ENCODE results near the gene RANBP10. TPM values are rescaled to one million over a fixed set of nuclear protein-coding genes. Genes with fewer than 3 reads are reported as not detected.
"Not testable (repeated sequence)": the region's sequence is repeated elsewhere in the genome, so short reads cannot be mapped to it uniquely, and the experiment has no call there.

The RANBP10 gene
- polyA plus RNA-seq, 3 donors: 7.9 to 8.8 (median 8.3) TPM

GRCh38 chr16:67760206-67760955 is 46.0 kb downstream of the RANBP10 start:
- WGBS, 3 donors: 60 to 70% (median 67%) methylated on average over 8 of the region's 8 CpGs

GRCh38 chr16:67758966-67759365 is 47.4 kb downstream of the RANBP10 start:
- H3K27ac ChIP-seq (ENCODE audit: low read depth, low read length): no peak overlapping the region
- 86 to 93% (median 87%) methylated on average over 7 of the region's 7 CpGs for WGBS, 3 donors

More at GRCh38 chr16:67760206-67760955, 46.0 kb downstream of the RANBP10 start:
- H3K27ac ChIP-seq (ENCODE audit: low read depth, low read length): no peak overlapping the region

DNA sequence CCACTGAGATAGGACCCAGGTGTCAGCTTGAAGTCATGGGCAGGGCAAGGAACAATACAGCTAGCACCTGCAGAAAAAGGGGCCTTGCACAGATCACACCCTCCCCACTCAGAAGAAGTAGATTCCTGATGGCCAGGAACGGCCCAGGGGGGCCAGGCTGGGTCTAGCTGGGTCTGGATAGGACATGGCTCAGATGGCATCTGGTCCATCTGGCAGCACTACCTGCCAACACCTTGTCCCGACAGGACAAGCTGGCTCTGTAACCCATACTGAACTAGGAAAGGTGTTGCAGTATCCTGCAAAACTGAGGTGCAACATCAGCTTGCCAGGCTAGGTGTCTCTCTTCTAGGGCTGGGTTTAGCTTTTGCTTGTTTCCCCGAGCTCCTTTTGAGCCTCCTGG is 48.4 kb downstream of the RANBP10 start:
- no peak overlapping the region for H3K27ac ChIP-seq (ENCODE audit: low read depth, low read length)
- WGBS, 3 donors: 86 to 95% (median 92%) methylated on average over 3 of the region's 3 CpGs

- H3K27ac ChIP-seq (ENCODE audit: low read depth, low read length): no peak overlapping the region
- WGBS, 3 donors: 72 to 79% (median 76%) methylated on average over 2 of the region's 2 CpGs
Observed at GRCh38 chr16:67752641-67753040, 53.7 kb downstream of the RANBP10 start.

DNA sequence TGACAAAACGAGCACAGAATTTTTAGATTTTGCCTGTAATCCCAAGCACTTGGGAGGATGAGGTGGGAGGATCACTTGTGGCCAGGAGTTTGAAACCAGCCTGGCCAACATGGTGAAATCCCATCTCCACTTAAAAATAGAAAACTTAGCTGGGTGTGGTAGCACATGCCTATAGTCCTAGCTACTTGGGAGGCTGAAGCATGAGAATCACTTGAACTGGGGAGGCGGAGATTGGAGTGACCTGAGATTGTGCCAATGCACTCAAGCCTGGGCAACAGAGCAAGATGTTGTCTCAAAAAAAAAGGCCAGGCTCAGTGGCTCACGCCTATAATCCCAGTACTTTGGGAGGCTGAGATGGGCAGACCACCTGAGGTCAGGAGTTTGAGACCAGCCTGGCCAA is 55.0 kb downstream of the RANBP10 start:
- WGBS, 3 donors: 95 to 99% (median 96%) methylated on average over 3 of the region's 3 CpGs
- H3K27ac ChIP-seq (ENCODE audit: low read depth, low read length): not testable (repeated sequence)

- 91 to 99% (median 93%) methylated on average over 5 to 6 of the region's 6 CpGs for WGBS, 3 donors
- no peak overlapping the region for H3K27ac ChIP-seq (ENCODE audit: low read depth, low read length)
Observed at GRCh38 chr16:67750466-67750865, 55.9 kb downstream of the RANBP10 start.

GRCh38 chr16:67749436-67750078 is 56.8 kb downstream of the RANBP10 start:
- WGBS, 3 donors: 94 to 97% (median 95%) methylated on average over 3 of the region's 3 CpGs
- H3K27ac ChIP-seq (ENCODE audit: low read depth, low read length): no peak overlapping the region

GRCh38 chr16:67748834-67749233 is 57.5 kb downstream of the RANBP10 start:
- H3K27ac ChIP-seq (ENCODE audit: low read depth, low read length): no peak overlapping the region
- WGBS, 3 donors: 88 to 100% (median 96%) methylated on average over 3 of the region's 3 CpGs

- no peak overlapping the region for H3K27ac ChIP-seq (ENCODE audit: low read depth, low read length)
Observed at GRCh38 chr16:67746846-67747245, 59.5 kb downstream of the RANBP10 start.

DNA sequence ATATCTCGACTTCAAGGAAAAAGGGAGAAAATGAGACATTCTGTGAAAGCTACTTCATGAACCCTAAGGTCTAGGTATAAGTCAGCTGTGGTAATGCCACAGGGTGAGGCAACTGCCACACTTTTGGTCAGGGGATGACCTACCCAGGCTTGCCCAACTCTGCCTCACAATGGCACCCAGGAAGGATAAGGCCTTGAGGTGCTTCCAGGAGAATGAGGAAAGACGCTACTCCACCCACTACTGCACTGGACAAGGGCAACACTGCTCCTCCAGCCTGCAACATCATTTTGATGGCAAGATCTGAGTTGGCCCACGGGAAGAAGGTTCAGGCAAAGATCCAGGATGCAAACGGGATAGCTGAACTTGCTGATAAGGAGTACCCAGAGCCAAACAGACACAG is 65.2 kb downstream of the RANBP10 start:
- no peak overlapping the region for H3K27ac ChIP-seq (ENCODE audit: low read depth, low read length)
- 68 to 82% (median 76%) methylated on average over 4 of the region's 4 CpGs for WGBS, 3 donors

- WGBS, 3 donors: 94 to 98% (median 95%) methylated on average over 3 of the region's 3 CpGs
- H3K27ac ChIP-seq (ENCODE audit: low read depth, low read length): no peak overlapping the region
Observed at GRCh38 chr16:67740391-67740790, 66.0 kb downstream of the RANBP10 start.

DNA sequence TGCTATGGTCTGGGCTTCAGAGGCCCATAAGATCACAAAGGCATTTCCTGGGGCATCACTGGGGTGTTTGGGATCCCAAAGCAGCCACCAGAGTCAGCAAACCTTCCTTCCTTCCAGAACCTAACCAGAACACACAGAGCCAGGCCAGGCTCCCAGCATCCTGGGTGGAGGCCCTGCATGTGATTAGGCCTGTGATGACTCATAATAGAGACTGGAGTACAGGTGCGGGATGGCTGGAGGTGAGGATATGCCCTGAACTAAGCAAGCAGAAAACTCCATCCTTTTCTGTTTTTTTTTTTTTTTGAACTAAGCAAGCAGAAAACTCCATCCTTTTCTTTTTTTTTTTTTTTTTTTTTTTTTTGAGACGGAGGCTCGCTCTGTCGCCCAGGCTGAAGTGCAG is 69.5 kb downstream of the RANBP10 start:
- 92 to 100% (median 92%) methylated on average over 2 to 4 of the region's 4 CpGs for WGBS, 3 donors
- no peak overlapping the region for H3K27ac ChIP-seq (ENCODE audit: low read depth, low read length)

DNA sequence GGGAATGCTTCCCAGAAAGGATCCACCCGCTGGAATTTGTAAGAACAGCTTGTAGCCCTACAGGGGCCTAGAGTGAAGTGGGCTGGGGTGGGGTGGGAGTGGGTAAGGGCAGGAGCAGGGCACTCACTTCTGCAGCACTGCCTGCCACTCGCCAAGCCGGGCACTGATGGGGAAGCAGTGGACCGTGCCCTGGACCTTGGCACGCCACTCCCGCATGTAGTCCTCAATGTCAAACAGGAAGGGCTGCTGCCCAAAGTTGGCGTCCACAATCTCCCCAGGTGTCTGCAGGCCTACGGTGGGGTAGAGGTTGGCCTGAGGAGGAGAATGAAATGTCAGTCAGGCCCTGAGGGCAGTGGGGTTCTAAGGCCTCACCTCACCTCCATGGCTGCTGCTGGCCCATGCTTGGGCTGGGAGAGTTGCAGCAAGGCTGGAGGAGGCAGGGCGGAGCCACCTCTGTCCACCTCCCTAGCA is 71.6 kb downstream of the RANBP10 start:
- WGBS, 3 donors: 90 to 93% (median 91%) methylated on average over 9 of the region's 9 CpGs

GRCh38 chr16:67733734-67734470 is 72.5 kb downstream of the RANBP10 start:
- 88 to 94% (median 88%) methylated on average over 5 of the region's 5 CpGs for WGBS, 3 donors
- H3K27ac ChIP-seq (ENCODE audit: low read depth, low read length): no peak overlapping the region

More for the DNA sequence above, 71.6 kb downstream of the RANBP10 start:
- no peak overlapping the region for H3K27ac ChIP-seq (ENCODE audit: low read depth, low read length)

GRCh38 chr16:67731753-67732095 is 74.6 kb downstream of the RANBP10 start:
- WGBS, 3 donors: 75 to 90% (median 84%) methylated on average over 4 of the region's 4 CpGs
- no peak overlapping the region for H3K27ac ChIP-seq (ENCODE audit: low read depth, low read length)

DNA sequence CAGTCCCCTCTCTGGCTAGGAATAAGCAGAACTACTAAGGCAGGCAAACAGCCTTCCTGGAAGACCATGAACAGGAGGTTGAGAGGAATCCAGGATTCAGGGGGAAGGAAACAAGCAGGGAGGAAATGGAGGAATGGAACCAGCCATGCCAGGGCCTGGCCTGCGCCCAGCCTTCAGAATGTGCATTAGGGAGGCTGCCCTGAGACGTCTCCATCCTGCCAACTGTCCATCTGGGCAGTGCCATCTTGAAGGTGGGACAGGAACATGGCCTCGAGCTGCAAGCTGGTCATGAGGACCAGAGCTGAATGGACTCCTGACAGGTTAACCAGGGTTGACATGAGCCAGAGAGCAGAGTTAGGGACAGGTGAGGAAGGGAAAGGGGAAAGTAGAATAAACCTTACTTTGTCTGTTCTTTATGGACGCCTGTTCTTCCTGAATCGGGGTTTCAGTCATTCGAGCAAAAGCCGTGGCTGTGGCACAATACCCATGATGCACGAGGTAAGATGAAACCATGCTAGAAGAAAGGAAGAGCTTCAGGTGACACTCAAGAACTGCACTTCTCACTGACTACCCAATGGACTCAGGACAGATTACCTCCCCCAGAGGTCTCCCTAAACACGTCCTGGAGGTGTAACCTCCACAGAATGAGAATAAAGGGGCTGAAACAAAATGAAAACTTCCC is 75.1 kb downstream of the RANBP10 start:
- no peak overlapping the region for H3K27ac ChIP-seq (ENCODE audit: low read depth, low read length)
- WGBS, 3 donors: 88 to 97% (median 91%) methylated on average over 9 of the region's 9 CpGs

- 92 to 95% (median 94%) methylated on average over 6 of the region's 6 CpGs for WGBS, 3 donors
- no peak overlapping the region for H3K27ac ChIP-seq (ENCODE audit: low read depth, low read length)
Observed at GRCh38 chr16:67730326-67730725, 76.0 kb downstream of the RANBP10 start.

DNA sequence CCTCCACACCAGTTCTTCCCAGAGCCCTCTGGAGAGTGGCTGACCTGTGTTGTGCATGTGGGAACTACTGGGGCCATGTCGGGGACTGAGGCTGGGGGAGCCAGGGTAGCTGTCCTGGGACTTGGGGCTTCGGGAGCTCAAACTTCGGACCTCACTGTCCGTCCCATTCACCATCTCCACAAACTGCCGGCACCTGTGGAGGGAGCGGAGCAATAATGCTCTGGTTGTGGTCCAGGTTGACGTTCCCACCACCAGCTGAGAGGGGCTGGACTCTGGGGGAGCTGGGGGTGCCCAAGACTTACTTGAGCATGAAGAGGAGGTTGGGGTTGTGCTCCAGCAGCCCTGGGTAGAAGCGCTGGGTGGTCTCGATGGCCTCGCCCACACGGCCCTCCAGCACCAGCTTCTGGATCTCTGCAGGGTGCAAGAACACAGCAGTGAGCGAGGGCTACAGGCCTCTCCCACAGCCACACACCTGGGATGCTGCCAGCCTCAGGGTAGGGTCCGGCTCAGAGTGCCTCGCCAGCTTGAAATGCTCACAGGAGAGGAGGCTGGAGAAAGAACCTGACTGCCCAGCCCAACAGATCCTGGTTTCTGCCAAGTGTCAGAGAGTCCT is 76.6 kb downstream of the RANBP10 start:
- 90 to 98% (median 97%) methylated on average over 14 of the region's 14 CpGs for WGBS, 3 donors

More for the DNA sequence above, 76.6 kb downstream of the RANBP10 start:
- H3K27ac ChIP-seq (ENCODE audit: low read depth, low read length): no peak overlapping the region

Data from adipose tissue (tissue), 3 donors.